Stimulated activated CD4-positive, alpha-beta T cell treated with anti-CD3 and anti-CD28 coated beads, Interleukin-15, amount 100 ng/mL, for 1 hour (primary cell): Measurements from ENCODE around the gene CAPG.
"Not testable (repeated sequence)": the region's sequence is repeated elsewhere in the genome, so short reads cannot be mapped to it uniquely, and the experiment has no call there.

Experiments used
- DNase-seq, 2 donors: peaks; one replicate each; pipeline ENCODE4 v3.0.0-alpha.2; 2020; ENCODE audit warnings: low read depth in 1 of 2, low spot score in 1 of 2

Gene CAPG

DNA sequence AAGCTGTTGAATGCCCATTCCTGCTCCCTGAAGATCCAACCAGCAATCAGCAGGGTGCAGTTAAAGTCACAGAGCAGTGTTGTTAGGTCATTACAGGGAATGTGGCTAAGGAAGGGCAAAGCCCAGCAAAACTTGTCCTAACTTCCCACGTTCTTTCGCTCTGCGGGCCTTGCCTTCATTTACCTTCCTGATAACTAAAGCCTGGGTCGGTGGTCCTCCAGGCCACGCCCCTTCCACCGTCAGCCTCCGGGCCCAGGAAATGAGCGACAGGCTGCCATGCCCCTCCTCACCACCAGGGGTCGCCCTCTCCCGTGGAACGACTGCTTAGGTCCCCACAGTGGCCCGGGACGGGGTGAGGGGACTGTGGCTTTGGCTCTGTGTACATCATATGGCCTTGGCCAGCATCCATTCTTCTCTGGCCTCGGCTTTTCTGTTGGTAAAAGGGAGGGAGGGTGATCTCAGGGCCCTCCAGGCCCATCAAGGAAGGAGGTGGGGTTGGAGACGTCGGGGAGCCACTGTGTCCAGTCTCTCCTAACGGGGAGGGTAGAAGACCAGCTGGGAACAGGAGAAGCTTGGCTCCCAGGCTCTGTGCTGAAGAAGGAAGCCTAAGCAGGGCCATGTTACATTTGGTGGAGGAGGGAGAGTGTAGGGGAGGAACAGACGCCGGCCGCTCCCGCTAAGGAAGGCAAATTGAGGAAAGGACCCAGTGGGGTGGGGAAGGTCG, 10.5 kb upstream of the CAPG start:
- peak; percentile 83 to 91 for DNase-seq

DNA sequence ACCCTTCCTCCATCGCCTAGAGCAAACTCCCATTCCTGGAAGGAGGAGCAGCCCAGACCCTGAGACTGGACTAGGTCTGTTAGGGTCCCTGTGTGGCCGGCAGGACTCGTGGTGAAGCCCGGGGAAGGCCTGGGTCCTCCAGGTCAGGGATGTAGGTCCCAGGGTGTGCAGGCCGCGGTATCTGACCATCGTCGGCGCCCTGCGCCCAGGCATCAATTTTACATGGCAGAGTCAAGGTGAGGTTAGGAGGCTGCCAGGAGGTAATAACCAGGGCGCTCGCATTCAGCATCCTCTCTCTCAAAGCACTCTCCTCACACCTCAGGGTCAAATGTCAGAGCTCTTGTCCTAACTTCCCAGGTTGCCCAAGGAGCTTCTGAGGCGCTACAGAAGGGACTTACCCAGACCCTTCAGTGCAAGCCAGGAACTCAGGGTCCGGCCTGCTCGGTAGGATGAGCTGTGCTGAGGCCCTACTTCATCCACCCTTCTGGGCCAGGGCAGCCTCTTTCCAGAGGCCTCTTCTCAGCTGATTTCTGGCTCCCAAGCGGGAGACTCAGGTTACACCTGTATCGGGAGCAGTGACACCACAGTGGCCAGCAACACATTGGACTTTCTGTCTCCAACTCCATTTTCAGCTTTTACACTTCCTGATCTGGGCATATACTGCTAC, 9.0 kb upstream of the CAPG start:
- no peak for DNase-seq

DNA sequence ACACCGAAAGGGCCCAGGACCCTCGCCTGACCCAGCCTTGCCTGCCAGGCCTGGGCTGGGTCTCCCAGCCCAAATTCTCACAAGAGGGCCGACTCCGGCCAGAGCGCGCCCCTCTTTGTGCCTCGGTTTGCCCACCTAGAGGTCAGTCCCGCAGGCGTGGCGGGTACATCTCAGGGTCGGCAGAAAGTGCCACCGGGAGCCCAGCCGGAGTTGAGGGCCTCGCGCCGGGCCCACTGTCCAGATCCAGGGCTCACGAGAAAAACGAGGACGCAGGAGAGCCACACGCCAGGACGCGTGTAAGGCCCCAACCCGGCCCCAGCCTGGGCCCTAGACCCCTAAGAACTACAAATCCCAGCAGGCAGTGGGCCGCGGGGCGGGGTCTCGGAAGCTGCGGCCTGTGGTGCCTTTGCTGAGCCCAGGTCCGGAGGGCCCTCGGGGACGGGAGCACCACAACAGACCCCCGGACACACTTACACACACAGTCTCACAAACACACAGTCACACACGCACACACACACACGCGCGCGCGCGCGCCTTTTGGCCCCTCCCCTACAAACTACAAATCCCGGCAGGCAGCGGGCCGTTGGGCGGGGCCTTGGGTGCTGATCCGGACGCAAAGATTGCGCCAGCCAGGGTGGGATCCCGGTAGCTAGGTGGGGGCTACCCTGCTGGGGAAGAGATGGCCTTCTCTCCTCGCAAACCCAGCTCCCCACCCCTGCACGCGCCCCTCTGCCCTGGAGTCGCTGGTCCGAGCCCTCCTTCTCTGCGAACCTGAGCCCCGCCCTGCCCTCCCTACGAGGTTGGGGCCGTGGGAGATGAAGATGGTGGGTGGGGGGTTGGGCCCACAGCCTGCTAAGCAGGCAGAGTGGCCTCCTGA, 8.2 kb upstream of the CAPG start, which contains the start of gene SH2D6:
TSS of gene SH2D6 (plus strand) at position 583 of the 877 bp plus-strand sequence. CDS start 10,752 bp downstream, outside the sequence.
- DNase-seq = peak; percentile 66 to 80

DNA sequence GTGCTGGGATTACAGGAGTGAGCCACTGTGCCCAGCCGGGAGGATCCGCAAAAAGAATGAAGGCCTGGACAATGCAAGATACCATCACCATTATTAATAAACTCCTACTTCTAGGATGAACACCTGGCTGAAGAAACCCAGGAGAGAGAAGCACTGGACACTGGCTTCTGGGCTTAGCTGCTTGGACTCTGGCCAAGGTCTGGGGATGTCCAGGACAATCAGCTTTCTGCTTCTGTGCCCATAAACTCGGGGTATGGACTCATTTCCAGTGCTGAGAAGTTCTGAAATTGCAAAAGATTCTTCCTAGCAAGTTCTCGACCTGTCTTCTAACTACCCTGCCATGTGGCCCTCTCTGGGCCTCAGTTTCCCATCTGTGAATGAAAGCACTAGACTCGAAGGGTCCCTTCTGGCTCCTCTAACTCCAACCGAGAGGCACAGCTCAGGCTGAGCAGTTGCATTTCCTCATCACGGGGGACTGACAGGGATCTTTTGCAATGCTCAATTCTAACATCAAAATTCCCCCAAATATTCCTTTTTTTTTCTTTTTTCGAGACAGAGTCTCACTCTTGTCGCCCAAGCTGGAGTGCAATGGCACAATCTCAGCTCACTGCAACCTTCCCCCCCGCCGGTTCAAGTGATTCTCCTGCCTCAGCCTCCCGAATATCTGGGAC, 5.9 kb upstream of the CAPG start:
- no peak for DNase-seq

DNA sequence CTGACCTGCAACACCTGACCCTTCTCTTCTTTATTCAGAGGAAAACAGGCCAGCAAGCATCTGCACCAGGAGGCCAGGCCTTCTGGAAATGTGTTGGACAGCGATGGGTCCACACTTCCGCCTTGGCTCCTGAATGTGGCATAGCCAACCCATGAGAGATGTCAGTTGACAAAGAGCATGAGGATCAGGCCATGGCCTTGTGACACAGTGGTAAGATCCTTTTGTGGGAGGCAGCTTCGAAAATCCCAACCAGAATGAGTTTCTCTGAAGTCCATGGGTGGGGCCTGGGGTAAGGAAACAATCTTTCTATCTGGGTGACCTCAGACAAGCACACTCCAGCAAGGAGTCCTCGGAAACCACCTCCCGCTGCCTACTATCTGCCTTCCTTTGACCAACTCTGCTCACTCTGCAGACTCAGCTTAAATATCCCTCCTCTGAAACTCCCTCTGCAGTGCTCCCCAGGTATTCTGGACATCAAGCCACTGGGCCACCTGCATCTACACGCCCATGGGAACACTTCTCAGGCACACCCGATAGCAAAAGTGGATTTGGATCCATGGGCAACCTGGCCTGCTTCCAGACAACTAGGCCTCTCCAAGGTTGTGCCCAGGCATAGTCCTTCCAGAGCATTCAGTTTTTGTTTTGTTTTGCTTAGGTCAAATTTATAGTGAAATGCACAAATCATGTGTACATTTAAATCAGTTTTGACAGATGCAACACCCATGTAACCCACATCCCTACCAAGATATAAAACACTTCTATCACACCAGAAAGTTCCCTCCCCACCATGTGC, 4.8 kb upstream of the CAPG start:
- no peak for DNase-seq

DNA sequence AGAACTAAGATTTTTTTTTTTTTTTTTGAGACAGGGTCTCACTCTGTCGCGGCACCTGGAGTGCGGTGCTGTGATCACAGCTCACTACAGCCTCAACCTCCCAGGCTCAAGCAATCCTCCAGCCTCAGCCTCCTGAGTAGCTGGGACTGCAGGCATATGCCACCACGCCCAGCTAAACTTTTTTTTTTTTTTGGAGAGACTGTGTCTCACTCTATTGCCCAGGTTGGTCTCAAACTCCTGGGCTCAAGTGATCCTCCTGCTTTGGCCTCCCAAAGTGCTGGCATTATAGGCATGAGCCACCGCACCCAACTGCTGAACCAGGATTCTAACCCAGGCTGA, 4.2 kb upstream of the CAPG start:
- not testable (repeated sequence) for DNase-seq

DNA sequence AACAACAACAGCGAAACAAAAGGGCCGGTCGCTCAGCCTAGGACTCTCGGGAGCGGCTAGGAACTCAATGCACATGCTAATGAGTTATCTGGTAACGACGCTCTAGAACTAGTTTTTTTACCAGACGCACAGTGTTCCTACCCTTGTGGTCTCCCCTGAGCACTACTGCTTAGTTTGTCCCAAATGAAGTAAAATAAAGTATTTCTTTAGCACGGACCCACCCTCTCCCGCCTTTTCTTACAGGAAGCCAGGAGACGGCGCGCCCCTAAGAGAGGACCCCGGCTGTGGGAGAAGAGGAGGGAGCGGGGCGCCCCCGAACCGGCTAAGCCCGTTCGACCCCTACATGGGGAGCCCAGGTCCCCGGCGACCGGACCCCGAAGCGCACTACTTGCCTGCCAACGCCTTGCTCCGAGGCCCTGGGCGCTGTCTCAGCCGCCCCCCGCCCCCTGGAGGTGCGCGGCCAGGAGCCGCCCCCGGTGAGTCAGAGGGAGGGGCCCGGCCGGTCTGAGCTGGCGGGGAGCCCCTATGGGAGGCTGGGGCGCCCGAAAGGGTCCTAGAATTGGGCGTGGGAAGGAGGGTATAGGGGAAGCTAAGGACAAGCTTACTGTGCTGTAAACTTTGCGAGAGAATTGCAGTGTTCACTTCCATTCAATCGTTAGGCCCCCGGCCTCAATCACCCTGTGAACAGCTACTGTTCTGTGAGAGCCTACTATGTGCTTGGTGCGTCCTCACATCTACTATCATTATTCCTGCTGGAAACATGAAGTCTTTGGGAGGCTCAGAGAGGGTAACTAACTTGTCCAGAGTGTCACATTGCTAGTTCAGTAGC, 3.6 kb upstream of the CAPG start:
- peak in 1 of 2 donors; percentile 41 for DNase-seq

DNA sequence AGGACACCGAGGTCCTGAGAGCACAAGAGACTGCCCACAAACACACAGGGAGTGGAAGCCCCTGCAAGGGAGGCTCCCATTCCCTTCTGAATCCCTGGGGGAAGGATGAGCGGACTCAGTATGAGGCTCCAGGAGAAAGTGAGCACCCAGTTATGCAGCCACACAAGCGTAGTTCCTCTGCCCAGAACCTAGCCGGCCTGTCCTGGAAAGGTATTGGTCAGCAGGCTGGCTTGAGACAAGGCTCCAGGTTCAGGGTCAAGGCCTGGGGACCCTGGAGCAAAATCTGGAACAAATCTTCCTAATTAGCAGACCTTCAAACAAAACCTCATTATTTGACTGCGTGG, 1.2 kb upstream of the CAPG start:
- no peak for DNase-seq

DNA sequence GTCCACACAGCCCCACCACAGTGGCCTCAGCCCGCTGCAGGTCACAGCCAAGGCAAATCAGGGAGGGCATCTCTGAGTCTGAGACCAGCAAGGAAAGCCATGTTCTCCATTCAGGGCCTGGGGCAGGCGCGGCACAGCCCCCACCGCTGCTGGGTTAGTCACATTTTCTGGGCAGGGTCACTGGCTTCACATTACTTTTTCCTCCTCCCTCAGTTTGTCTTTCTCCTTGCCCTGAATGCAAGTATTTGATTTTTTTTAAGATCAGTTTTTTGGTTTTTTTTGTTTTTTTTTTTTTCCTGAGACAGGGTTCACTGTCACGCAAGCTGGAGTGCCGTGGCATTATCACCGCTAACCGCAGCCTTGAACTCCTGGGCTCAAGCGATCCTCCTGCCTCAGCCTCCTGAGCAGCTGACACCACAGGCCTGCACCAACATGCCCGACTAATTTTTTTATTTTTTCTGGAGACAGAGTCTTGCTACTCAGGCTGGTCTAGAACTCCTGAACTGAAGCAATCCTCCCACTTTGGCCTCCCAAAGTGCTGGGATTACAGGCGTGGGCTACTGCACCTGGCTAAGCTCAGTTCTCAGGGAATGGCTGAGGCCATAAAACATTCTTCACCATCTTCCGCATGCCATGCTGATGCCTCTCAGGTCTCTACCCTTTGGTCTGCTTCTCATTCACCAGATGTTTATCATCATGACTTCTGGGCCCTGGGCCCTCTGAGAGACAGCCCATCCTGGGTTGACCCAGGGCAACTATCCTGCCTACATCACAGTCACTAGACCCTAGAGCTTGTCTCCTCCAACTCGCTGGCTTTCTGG, 628 bp upstream of the CAPG start:
- DNase-seq = no peak

DNA sequence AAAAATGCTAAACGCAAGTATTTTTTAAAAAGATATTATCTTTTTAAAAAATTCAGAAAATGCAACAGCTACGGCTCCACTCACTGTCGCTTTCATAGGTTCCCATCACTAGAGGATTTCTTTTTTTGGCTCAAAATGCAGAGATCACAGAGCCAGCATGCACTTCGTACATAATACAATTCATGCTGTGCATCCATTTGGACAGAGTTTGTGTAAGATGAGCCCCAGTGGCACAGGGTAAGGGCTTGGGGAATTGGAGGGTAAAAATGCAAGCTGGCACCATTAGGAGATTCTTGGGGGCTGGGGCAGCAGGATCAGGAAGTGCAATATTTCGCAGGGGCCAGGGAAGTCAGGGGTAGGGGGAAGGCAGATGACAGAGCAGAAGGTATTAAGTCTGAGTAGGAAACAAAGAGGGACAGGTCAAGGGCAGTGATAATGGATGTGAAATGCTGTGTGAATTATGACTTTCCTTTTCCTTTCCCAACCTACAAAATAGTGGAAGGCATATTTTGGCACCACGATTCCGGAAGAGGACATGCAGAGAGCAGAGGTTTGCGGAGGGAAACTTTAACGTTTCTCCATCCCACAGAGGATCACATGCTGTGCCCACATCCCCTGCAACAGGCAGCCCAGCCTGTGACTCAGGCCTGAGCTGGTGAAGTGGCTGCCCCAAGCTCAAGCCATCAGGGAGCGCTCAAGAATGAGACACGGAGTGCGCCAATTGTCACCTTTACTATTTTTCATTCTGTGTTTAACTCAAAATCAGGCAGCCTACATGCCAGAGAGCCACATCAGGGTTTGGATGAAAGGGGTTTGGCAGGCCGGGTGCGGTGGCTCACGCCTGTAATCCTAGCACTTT, 4.7 kb downstream of the CAPG start:
- peak in 1 of 2 donors; percentile 38 for DNase-seq

DNA sequence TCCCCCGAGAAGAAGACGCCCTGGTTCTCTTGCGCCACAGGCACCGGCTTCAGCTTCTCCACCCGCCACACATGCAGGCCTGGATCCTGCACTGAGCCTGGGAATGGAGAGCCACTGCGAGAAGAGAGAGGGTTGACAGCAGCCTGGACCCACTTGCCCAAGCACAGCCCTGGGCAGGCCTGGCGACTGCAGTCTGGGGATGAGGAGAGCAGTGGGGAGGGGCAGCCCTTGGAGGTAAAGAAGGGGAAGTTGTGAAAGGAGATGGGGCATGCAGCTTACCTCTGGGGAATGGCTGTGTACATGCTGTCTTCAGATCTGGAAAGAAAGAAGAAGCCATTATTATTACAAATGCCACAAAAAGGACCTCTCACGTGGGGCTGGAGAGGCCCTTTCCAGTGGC, 8.3 kb downstream of the CAPG start:
- no peak for DNase-seq

DNA sequence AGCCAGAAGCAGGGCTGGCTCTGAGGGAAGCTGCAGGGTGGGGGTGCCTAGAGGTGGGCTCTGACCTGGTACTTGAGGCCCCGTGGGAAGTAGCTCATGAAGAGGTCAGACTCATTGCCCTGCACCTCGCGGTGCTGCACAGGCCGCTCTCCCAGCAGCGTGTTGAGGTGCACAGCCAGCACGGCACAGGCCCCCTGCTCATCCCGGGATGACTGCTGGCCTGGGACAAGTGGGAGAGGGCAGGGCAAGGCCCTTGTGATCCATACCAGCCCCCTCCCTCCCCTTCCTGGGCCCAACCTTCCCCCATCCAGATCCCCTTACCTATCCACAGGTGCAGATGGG, 8.7 kb downstream of the CAPG start:
- no peak for DNase-seq

DNA sequence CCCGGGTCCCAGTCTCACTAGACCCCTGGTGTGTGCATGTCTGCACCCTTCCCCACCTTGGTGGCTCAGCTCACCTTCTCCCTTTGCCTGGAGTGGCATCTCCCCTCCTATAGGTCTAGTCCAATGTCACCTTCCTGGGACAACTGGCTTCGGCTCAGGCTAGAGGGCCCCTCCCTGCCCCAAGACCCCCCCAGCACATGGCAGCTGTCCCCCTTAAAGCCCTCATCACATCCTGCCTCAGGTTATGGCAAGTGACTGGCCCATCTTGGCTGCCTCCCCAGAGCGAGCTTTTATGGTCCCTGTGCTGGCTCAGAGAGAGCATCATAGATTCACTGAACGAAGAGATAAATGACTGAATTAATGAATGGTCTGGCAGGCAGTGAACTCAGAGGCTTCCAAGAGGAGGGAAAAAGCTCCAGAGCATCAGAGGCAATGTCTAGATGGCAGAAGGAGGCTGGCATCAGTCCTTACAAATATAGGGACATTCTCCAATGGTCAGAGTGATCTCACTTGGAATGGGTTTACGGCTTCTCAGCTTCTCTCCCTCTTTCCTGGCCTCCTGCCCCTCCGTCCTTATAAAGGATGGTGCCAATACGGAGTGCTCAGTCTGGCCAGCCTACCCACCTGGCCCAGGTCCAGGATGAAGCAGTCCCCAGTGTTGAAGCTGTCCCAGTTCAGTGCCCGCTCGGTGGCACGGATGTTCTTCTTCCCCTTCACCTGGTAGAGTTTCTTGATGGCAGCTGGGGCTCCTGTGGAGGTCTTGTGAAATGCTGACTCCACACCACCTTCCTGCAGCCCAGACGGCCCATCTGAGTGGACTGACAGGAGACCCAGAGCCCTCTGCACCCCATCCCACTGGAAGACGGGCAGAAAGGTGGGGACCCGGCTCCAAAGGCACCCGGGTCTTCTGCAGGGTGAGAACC, 9.4 kb downstream of the CAPG start:
- DNase-seq = no peak

DNA sequence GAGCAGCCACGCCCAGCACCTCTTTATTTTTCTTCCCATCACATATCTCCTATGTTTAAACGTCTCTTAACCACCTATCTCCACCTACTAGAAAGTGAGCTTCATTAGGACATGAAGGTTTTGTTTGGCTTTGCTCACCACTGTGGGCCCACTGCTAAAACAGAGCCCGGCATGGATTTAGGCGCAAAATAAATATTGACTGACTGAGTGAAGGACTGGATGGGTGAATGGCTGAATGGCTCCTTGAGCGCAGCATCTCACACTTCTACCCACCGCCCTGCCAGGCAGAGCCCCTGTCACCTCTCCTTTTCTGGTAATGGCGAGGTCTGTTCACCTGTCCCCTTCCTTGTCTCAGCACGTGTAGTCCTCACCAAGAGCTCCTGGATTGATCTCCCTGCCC, 10.1 kb downstream of the CAPG start:
- DNase-seq = no peak

DNA sequence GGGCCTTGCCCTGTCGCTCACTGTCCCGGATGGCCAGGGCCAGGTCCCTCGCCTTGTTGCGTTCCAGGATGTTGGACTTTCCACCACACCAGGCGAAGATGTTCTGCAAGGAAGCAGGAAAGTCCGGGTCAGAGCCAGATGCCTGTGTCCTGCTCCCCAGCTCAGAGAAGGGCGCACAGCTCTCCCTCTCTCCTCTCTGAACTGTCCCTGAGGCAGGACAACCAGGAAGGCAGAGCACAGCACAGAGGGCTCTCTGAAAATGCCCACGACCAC, 11.0 kb downstream of the CAPG start:
- no peak for DNase-seq

DNA sequence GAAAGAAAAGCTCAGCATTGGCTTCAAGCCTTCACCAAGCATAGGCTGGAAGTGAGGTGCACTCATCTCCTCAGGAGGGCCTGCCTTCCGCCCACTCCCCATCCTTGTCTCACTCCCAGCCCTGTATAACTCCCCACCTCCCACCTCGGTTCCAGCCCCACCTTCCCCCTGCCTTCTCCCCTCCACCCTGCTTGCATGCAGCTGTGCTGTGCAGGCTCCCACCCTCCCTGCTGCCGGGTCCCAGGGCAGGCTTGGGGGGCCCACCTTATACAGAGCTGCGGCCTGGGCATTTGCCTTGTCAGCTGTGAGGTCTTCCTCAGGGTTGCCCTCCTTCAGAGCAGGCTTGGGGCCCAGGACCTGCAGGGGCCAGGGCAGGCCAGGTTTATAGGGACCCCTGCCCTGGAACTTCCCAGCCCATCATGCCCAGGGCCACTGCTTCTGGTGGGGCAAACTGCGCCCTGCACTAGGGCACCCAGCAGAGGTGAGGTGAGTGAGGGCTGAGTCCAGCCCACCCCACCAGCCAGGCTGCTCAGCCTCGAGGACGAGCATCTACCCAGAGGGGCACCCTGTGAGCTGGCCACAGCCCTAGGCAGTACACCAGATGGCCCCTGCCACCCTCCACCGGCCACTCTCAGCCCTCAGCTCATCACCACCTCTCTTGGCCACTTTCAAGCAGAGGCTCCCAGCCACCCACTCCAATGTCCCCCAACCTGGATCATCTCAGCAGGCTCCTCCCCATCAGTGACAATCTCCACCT, 11.6 kb downstream of the CAPG start:
- DNase-seq = no peak

DNA sequence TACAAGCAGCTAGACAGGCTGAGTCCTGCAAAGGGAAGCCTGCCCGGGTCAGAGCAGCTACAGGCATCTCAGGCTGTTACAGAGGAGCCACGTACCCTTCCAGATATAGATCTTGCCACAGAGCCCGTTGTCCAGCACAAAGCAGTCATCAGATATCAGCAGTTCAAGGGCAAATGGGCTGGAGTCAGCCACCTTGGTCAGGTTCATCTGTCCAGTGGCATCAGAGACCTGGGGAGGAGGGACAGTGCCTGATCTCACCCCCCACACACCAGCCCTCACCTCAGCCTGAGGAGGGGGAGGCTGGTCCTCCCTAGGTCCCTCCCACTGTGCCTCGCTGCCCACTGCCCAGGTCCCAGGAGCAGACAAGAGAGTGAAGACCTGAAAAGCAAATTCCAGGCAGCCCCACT, 12.2 kb downstream of the CAPG start:
- no peak for DNase-seq
